Tibial nerve (tissue), 4 donors: Measurements from ENCODE around the gene NCAN. TPM values are rescaled to one million over a fixed set of nuclear protein-coding genes. Genes with fewer than 3 reads are reported as not detected.

ENCODE experiments used
- DNase-seq, 2 donors: peaks; one replicate each; pipeline ENCODE4 v3.0.0-alpha.2; 2019; ENCODE audit warnings: low spot score in 2 of 2
- H3K27ac ChIP-seq, 4 donors: fragments of 200-600 bp; sonication (generic) in 3 of 4; one replicate each; pipeline ENCODE4 v1.5.1; 2017 to 2019; ENCODE audit warnings: mild to moderate bottlenecking in 1 of 4
- H3K27me3 ChIP-seq, 2 donors: fragments of 200-600 bp; sonication (generic) in 1 of 2; one replicate each; pipeline versions ENCODE4 v1.5.1 to v1.6.0; 2017 to 2019
- H3K36me3 ChIP-seq, 3 donors: fragments of 200-600 bp; sonication (generic); one replicate each; pipeline ENCODE4 v1.5.1; 2018 to 2019
- H3K4me1 ChIP-seq, 4 donors: fragments of 200-600 bp; sonication (generic) in 3 of 4; one replicate each; pipeline ENCODE4 v1.5.1; 2017 to 2019
- H3K4me3 ChIP-seq, 4 donors: fragments of 200-600 bp; sonication (generic) in 3 of 4; one replicate each; pipeline ENCODE4 v1.5.1; 2017 to 2019; ENCODE audit warnings: mild to moderate bottlenecking in 1 of 4, moderate library complexity in 1 of 4
- H3K9me3 ChIP-seq, 4 donors: fragments of 200-600 bp; sonication (generic) in 3 of 4; one replicate each; pipeline ENCODE4 v1.5.1; 2017 to 2019
- EP300 ChIP-seq, 2 donors: sonication (generic); formaldehyde crosslinking; IDR thresholded peaks; one replicate each; pipeline ENCODE4 v1.6.1; 2017; ENCODE audit warnings: antibody characterized with exemption in 2 of 2, mild to moderate bottlenecking in 1 of 2
- POLR2A ChIP-seq, 2 donors: fragments of 450-650 bp; IDR thresholded peaks; one replicate each; pipeline ENCODE4 v1.6.1; 2017; ENCODE audit warnings: antibody characterized with exemption in 2 of 2, mild to moderate bottlenecking in 2 of 2, moderate library complexity in 2 of 2
- WGBS, 2 donors: methylation state at CpG; one replicate each; pipeline ENCODE4 v1.1.5; 2018; 5-methylcytosine and 5-hydroxymethylcytosine counted together
- total RNA-seq, 4 donors: library from RNA; depleted of rRNA; stranded (reverse); fragments of >200 nt; gene quantifications; one replicate each; pipeline ENCODE4 v1.1.0, GENCODE V29; 2016
- TF ChIP-seq, protein P1 (sequence below), 5 experiments: fragments of 200-600 bp in 3 of 5; fragments of 450-650 bp in 2 of 5; sonication (generic) in 3 of 5; IDR thresholded peaks; one replicate each; pipeline ENCODE4 v1.5.1; 2016 to 2019; ENCODE audit warnings: antibody characterized with exemption in 5 of 5, mild to moderate bottlenecking in 3 of 5, moderate library complexity in 2 of 5

NCAN gene
- total RNA-seq, 4 donors from 2014 or later: not detected

DNA sequence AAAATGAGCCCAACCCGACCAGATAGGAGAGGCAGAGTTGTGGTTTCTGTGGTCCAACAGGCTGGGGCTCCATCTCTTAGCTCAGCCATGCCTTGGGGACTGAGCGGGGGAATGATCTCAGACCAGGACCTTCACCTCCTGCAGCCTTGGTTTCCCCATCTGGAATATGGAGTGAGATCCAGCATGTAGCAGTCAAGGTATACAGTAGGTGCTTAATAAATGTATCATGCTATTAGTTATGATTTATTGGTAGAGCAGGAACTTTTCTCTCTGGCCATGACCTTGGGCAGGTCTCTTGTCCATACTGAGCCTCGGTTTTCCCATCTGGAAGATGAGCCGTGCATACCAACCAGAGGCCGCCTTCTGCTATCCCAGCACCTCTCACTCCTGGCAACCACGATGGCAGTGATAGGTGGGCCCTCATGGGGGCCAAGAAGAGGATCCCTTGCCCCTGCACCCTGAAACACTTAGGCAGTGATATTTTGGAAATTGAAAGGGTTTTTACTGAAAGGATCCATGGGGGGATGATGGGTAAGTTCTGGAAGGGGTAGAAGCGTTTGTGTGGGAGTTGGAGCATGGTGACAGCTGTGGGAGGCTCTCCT, 52.2 kb downstream of the NCAN start:
- H3K27me3 ChIP-seq: peaks cover 0 to 43% of the 10 kb centered on the region in 2 donors
- no peaks in the 10 kb centered on the region for H3K36me3 ChIP-seq
- H3K27ac ChIP-seq: no peak overlapping the region
- peaks cover 0 to 14% (median 6%) of the 10 kb centered on the region in 4 donors for H3K4me1 ChIP-seq
- no peak overlapping the region for H3K4me3 ChIP-seq
- WGBS, 2 donors: 80 to 84% methylated on average over 7 of the region's 7 CpGs
- peaks cover 0 to 8% (median 0%) of the 10 kb centered on the region in 4 donors for H3K9me3 ChIP-seq
- TF ChIP-seq POLR2A (IDR thresholded peaks at IDR 0.05) (no peak), EP300 (IDR thresholded peaks at IDR 0.05) (no peak)
- TF ChIP-seq, protein P1, sequence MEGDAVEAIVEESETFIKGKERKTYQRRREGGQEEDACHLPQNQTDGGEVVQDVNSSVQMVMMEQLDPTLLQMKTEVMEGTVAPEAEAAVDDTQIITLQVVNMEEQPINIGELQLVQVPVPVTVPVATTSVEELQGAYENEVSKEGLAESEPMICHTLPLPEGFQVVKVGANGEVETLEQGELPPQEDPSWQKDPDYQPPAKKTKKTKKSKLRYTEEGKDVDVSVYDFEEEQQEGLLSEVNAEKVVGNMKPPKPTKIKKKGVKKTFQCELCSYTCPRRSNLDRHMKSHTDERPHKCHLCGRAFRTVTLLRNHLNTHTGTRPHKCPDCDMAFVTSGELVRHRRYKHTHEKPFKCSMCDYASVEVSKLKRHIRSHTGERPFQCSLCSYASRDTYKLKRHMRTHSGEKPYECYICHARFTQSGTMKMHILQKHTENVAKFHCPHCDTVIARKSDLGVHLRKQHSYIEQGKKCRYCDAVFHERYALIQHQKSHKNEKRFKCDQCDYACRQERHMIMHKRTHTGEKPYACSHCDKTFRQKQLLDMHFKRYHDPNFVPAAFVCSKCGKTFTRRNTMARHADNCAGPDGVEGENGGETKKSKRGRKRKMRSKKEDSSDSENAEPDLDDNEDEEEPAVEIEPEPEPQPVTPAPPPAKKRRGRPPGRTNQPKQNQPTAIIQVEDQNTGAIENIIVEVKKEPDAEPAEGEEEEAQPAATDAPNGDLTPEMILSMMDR (IDR thresholded peaks at IDR 0.05): no peak
- no peak for DNase-seq

DNA sequence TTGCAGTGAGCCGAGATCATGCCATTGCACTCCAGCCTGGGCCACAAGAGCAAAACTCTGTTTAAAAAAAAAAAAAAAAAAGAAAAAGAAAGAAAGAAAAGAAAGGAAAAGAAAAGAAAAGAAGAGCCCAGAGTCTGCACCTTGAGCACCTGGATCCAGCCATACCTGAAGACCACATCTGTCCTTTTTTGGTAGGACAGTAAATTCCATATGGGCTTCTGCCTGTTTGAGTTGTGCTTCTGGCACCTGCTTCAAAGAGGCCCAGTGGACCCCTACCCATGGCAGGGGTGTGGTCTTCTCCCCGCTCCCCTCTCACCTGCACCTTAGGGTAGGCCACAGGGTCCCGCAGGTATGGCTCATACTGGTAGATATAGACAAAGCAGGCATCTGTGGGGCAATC, 55.5 kb downstream of the NCAN start:
- 93 to 97% methylated on average over 3 of the region's 3 CpGs for WGBS, 2 donors
- no peak overlapping the region for H3K4me3 ChIP-seq
- no peaks in the 10 kb centered on the region for H3K9me3 ChIP-seq
- no peaks in the 10 kb centered on the region for H3K4me1 ChIP-seq
- no peak overlapping the region for H3K27ac ChIP-seq
- H3K36me3 ChIP-seq: no peaks in the 10 kb centered on the region
- TF ChIP-seq EP300 (IDR thresholded peaks at IDR 0.05): no peak
- no peak for TF ChIP-seq POLR2A (IDR thresholded peaks at IDR 0.05)
- H3K27me3 ChIP-seq: peaks cover 0 to 10% of the 10 kb centered on the region in 2 donors
- DNase-seq: no peak

DNA sequence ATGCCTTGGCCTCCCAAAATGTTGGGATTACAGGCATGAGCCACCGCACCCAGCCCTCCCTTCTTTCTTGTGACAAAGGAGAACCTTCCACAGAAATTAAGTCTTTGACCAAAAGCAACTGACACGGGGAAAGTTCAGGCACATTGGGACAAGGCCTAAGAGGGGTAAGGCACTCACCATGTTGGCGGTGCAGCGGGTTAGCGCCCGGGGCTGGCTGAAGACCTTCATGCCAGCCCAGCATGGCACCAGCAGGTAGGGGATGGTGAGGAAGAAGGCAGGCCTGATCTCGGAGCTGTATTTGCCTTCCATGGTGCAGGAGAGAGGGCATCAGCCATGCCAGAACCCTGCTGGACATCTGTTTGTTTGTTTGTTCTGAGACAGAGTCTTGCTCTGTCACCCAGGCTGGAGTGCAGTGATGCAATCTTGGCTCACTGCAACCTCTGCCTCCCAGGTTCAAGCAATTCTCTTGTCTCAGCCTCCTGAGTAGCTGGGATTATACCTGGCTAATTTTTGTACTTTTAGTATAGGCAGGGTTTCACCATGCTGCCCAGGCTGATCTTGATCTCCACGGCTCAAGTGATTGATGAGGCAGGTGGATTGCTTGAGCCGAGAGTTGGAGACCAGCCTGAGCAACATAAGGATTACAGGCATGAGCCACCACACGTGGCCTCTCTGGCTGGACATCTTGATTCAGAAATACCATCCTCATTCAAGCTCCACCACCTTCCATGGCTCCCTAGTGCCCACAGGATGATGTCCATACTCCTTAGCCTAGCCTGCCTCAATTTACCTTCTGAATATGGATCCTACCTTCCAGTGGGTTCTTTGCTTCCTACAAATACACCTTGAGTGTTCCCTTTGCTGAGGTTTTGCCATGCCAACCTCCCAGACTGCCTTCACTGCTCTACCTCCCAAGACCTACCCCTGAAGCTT, 57.0 kb downstream of the NCAN start:
- Histone ChIP-seq H3K9me3 (no peaks in the 10 kb centered on the region), H3K27me3 (no peaks in the 10 kb centered on the region), H3K4me3 (no peak overlapping the region), H3K36me3 (no peaks in the 10 kb centered on the region), H3K27ac (no peak overlapping the region), H3K4me1 (peaks cover 0 to 10% (median 3%) of the 10 kb centered on the region in 4 donors)
- no peak for DNase-seq
- WGBS, 2 donors: 84 to 85% methylated on average over 10 of the region's 10 CpGs
- TF ChIP-seq, protein P1 (IDR thresholded peaks at IDR 0.05): no peak
- no peak for TF ChIP-seq EP300 (IDR thresholded peaks at IDR 0.05)
- TF ChIP-seq POLR2A (IDR thresholded peaks at IDR 0.05): no peak

DNA sequence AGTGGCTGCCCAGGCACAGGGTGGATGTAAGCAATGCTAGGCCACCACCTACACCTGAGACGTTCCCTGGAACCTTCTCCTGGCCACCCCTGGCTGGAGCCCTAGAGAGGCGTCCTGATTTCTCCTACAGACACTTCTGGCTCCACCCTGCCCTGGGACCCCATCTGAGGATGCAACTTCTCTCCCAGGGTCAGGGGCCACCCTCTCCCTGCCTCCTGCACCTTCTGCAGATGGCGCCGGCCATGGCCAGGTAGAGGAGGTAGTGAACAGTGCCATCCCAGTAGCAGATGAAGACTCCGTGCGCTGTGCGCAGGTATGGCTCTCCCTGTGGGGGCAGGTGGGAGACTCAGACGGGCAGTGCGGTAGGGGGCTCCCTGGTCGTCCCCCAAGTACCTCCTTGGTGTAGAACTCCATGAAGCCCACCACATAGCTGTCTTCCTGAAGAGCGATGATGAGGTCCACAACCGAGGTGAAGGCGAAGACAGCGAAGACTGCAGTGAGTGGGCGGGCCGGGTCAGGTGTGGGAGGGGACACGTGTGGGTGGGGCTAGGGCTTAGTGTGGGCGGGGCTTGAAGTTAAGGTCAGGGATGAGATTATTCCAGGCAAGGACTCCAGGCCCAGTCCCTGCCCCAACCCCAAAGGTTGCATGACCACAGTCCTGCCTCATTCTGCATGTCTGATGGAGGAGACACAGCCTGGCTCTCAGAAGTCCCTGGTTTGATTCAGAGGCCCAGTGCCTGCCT, 58.4 kb downstream of the NCAN start:
- TF ChIP-seq, protein P1 (IDR thresholded peaks at IDR 0.05): no peak
- TF ChIP-seq POLR2A (IDR thresholded peaks at IDR 0.05) (no peak), EP300 (IDR thresholded peaks at IDR 0.05) (no peak)
- H3K9me3 ChIP-seq: no peaks in the 10 kb centered on the region
- H3K36me3 ChIP-seq: peaks cover 0 to 8% (median 0%) of the 10 kb centered on the region in 3 donors
- peaks cover 0 to 10% (median 3%) of the 10 kb centered on the region in 4 donors for H3K4me1 ChIP-seq
- no peak overlapping the region for H3K27ac ChIP-seq
- no peak for DNase-seq
- H3K27me3 ChIP-seq: no peaks in the 10 kb centered on the region
- 70 to 79% methylated on average over 11 to 18 of the region's 18 CpGs for WGBS, 2 donors
- no peak overlapping the region for H3K4me3 ChIP-seq

DNA sequence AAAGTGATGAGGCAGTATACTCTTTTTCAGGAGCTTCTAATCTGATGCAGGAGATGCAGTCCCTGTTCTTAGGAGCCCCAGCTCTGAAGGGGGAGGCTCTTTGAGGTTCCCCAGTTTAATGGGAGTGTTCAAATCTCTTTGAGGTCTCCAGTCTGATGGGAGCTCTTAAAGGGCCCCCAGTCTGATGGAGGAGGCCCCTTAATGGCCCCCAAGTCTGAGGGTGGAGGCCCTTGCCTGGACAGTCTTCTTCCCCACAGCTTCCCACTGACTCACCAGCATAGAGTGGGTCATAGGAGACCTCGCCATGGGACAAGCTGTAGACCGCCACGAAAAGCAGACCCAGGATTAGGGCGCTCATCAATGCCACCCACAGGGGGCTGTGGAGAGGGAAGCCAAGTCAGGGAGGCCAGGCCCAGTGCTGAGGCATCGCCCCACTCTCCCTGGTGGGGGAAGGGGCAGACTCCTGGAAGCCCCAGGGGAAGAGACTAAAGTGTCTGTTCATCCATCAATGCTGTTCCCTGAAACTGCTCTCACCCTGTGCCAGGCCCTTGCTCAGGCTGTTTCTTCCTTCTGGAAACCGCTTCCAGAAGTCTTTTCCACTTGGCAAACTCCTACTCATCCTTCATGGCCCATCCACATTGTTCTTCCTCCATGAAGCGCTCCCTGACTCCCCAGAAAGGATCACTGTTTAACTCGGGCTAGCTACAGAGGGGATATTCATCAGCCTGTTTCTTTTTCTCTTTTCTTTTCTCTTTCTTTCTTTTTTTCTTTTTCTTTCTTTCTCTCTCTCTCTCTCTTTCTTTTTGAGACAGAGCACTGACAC, 59.2 kb downstream of the NCAN start:
- peaks cover 0 to 16% (median 0%) of the 10 kb centered on the region in 3 donors for H3K36me3 ChIP-seq
- H3K27me3 ChIP-seq: no peaks in the 10 kb centered on the region
- TF ChIP-seq, protein P1 (IDR thresholded peaks at IDR 0.05): no peak
- TF ChIP-seq EP300 (IDR thresholded peaks at IDR 0.05) (no peak), POLR2A (IDR thresholded peaks at IDR 0.05) (no peak)
- H3K4me1 ChIP-seq: peaks cover 0 to 10% (median 3%) of the 10 kb centered on the region in 4 donors
- no peak overlapping the region for H3K27ac ChIP-seq
- 89% methylated on average over 7 to 8 of the region's 8 CpGs for WGBS, 2 donors
- no peak overlapping the region for H3K4me3 ChIP-seq
- DNase-seq: no peak
- H3K9me3 ChIP-seq: no peaks in the 10 kb centered on the region
